ENCODE data around the gene GPHN.

GPHN gene

DNA sequence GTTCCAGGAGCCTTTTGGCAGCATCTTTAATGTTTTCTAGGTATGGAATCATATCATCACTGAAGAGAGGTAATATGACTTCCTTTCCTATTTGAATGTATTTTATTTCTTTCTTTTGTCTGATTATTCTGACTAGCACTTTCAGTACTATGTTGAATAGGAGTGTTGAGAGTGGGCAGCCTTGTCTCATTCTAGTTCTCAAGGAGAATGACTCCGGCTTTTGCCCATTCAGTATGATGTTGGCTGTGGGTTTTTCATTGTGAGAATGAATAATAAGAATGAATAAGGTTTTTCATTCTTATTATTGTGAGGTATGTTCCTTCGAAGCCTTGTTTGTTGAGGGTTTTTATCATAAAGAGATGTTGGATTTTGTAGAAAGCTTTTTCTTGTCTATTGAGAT is 98.9 kb downstream of the GPHN start:
- no peaks in the 10 kb centered on the region for H3K4me1 ChIP-seq (ENCODE audit: insufficient read depth, low read length)
- H3K27ac ChIP-seq (ENCODE audit: low read length), result no peak overlapping the region
- no peaks in the 10 kb centered on the region for H3K27me3 ChIP-seq (ENCODE audit: insufficient read depth, low read length)
- 0 out of 2 replicates have a peak, but pooled peaks cover 5% of the 10 kb centered on the region for H3K9me3 ChIP-seq (ENCODE audit: insufficient read depth, low read depth, low read length)
- H3K9ac ChIP-seq (ENCODE audit: low read depth, low read length), result no peak overlapping the region
- H3K36me3 ChIP-seq (ENCODE audit: insufficient read depth, low read depth, low read length), result no peaks in the 10 kb centered on the region
- H3K4me3 ChIP-seq (ENCODE audit: low read length), result no peak overlapping the region

DNA sequence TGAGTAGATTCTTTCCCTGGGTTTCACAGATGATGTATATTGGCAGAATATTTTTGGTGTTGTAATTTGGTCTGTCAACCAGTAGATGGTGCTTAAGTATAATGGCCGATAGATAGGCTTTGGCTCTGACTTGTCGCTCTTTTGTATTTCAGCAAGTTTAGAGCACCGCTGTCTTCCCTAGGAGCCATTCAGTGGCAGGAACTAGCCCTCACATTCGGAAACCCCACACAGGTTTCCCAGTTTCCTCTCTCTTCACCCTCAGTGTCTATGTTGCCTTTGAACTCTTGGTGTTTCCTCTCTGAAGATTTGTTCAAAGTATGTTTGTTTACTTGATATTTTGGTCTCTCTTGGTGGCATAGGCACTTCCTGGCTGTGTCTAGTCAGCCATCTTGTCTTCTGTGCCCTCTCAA is 102.2 kb downstream of the GPHN start:
- Histone ChIP-seq H3K27ac (ENCODE audit: low read length) (peak overlapping the region; percentile 52), H3K36me3 (ENCODE audit: insufficient read depth, low read depth, low read length) (no peaks in the 10 kb centered on the region), H3K27me3 (ENCODE audit: insufficient read depth, low read length) (no peaks in the 10 kb centered on the region), H3K9ac (ENCODE audit: low read depth, low read length) (no peak overlapping the region), H3K4me3 (ENCODE audit: low read length) (no peak overlapping the region), H3K4me1 (ENCODE audit: insufficient read depth, low read length) (no peaks in the 10 kb centered on the region), H3K9me3 (ENCODE audit: insufficient read depth, low read depth, low read length) (0 out of 2 replicates have a peak, but pooled peaks cover 5% of the 10 kb centered on the region)

DNA sequence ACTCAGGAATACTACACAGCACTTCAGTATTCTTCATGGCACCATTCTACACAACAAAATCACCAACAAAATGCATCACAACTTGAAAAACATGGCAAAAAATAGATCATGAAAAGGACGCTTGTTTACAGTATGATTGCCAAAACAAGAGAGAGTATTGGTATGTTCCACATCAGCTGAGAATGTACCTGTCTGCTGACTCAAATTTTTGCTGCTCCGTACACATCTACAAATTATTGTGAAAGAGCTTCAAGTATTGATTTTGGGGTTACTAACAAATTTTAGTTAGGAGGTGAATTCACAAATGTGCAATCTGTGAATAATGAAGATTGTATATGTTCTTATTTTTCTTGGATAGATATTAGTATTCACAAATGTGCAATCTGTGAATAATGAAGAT is 105.4 kb downstream of the GPHN start:
- no peak overlapping the region for H3K9ac ChIP-seq (ENCODE audit: low read depth, low read length)
- no peaks in the 10 kb centered on the region for H3K27me3 ChIP-seq (ENCODE audit: insufficient read depth, low read length)
- H3K9me3 ChIP-seq (ENCODE audit: insufficient read depth, low read depth, low read length), result peaks cover 18% of the 10 kb centered on the region; the same call in 1 of the 2 replicates
- no peaks in the 10 kb centered on the region for H3K4me1 ChIP-seq (ENCODE audit: insufficient read depth, low read length)
- no peak overlapping the region for H3K4me3 ChIP-seq (ENCODE audit: low read length)
- no peaks in the 10 kb centered on the region for H3K36me3 ChIP-seq (ENCODE audit: insufficient read depth, low read depth, low read length)
- H3K27ac ChIP-seq (ENCODE audit: low read length), result no peak overlapping the region

DNA sequence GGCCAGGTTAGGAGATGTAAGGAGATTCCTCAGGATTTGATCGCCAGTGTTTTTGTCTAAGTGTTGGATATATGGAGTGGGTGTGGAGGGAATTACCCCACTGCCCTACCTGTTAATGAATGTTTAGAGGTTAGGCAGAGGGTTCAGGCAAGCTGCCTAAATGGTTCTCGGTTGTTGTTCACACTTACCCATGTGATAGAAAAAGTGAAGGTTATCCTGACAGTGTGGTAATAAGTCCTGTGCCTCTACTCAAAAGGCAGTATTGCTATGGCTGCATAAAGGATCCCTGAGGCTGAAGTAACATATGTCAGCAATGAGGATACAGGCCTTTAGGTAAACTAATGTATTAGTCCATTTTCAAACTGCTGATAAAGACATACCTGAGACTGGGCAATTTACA is 112.0 kb downstream of the GPHN start:
- Histone ChIP-seq H3K9me3 (ENCODE audit: insufficient read depth, low read depth, low read length) (peaks cover 20% of the 10 kb centered on the region; the same call in 1 of the 2 replicates), H3K9ac (ENCODE audit: low read depth, low read length) (no peak overlapping the region), H3K36me3 (ENCODE audit: insufficient read depth, low read depth, low read length) (no peaks in the 10 kb centered on the region), H3K27me3 (ENCODE audit: insufficient read depth, low read length) (no peaks in the 10 kb centered on the region), H3K4me3 (ENCODE audit: low read length) (no peak overlapping the region), H3K4me1 (ENCODE audit: insufficient read depth, low read length) (no peaks in the 10 kb centered on the region), H3K27ac (ENCODE audit: low read length) (no peak overlapping the region)

DNA sequence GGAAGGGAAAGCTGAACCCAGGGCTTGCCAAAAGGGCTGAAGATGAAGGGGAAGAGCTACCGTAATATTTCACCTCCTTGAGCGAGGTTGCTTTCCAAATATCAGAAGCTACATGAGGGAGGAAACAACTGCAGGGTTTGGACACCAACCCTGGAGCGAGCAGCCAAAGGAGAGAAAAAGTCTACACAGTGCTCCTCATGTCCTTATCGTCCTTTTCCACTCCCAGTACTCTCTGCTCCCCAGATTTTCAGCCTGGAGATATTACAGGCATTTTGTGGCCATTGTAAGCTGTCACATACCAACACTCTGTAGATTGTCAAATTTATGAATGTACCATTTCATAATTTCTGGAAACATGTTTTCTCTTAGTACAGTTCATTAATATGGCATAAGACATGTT is 115.9 kb downstream of the GPHN start:
- no peaks in the 10 kb centered on the region for H3K36me3 ChIP-seq (ENCODE audit: insufficient read depth, low read depth, low read length)
- no peaks in the 10 kb centered on the region for H3K27me3 ChIP-seq (ENCODE audit: insufficient read depth, low read length)
- H3K4me1 ChIP-seq (ENCODE audit: insufficient read depth, low read length), result no peaks in the 10 kb centered on the region
- no peak overlapping the region for H3K9ac ChIP-seq (ENCODE audit: low read depth, low read length)
- no peak overlapping the region for H3K4me3 ChIP-seq (ENCODE audit: low read length)
- H3K9me3 ChIP-seq (ENCODE audit: insufficient read depth, low read depth, low read length), result peaks cover 5% of the 10 kb centered on the region; the same call in 1 of the 2 replicates
- H3K27ac ChIP-seq (ENCODE audit: low read length), result no peak overlapping the region

DNA sequence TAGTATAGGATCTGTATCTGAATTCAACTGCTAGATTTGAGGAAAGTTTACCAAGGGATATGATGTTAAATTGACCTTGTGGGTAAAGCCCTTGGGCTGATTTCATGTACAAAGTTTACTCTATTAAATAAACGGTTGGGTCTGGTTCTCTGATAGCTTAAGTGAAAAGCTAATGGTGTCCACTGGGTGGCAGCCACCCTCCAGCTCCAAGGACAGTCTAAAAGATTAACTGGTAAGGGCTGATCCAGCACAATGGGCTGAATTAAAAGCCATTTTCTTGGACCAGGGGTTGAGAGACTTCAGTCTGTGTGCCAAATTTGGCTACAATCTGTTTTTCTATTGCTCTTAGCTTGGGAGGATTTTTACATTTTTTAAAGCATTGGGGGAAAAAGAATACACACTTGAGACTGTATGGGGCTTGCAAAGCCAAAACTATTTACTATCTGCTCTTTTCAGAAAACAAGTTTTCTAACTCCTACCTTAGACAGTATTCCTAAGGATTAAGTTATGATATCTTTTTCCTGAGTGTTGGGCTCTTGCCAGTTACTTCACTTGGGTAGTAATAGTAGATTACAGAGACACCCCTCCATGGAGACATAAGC is 116.5 kb downstream of the GPHN start:
- H3K9ac ChIP-seq (ENCODE audit: low read depth, low read length), result no peak overlapping the region
- peaks cover 5% of the 10 kb centered on the region; the same call in 1 of the 2 replicates for H3K9me3 ChIP-seq (ENCODE audit: insufficient read depth, low read depth, low read length)
- H3K4me3 ChIP-seq (ENCODE audit: low read length), result no peak overlapping the region
- no peaks in the 10 kb centered on the region for H3K4me1 ChIP-seq (ENCODE audit: insufficient read depth, low read length)
- no peaks in the 10 kb centered on the region for H3K27me3 ChIP-seq (ENCODE audit: insufficient read depth, low read length)
- H3K27ac ChIP-seq (ENCODE audit: low read length), result no peak overlapping the region
- no peaks in the 10 kb centered on the region for H3K36me3 ChIP-seq (ENCODE audit: insufficient read depth, low read depth, low read length)

DNA sequence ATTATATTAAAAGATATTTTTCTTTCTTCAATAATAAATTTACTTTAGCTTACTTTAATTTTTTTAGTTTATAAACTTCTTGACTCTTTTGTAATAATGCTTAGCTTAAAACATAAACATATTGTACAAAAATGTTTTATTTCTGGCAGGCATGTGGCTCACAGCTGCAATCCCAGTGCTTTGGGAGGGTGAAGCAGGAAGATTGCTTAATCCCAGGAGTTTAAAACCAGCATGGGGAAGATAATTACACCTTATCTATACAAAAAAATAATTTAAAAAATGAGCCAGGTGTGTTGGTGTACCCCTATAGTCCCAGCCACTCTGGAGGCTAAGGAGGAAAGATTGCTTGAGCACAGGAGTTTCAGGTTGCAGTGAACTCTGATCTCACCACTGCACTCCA is 120.7 kb downstream of the GPHN start:
- Histone ChIP-seq H3K4me1 (ENCODE audit: insufficient read depth, low read length) (no peaks in the 10 kb centered on the region), H3K4me3 (ENCODE audit: low read length) (no peak overlapping the region), H3K9ac (ENCODE audit: low read depth, low read length) (no peak overlapping the region), H3K27me3 (ENCODE audit: insufficient read depth, low read length) (no peaks in the 10 kb centered on the region), H3K36me3 (ENCODE audit: insufficient read depth, low read depth, low read length) (no peaks in the 10 kb centered on the region), H3K27ac (ENCODE audit: low read length) (no peak overlapping the region), H3K9me3 (ENCODE audit: insufficient read depth, low read depth, low read length) (no peaks in the 10 kb centered on the region)

DNA sequence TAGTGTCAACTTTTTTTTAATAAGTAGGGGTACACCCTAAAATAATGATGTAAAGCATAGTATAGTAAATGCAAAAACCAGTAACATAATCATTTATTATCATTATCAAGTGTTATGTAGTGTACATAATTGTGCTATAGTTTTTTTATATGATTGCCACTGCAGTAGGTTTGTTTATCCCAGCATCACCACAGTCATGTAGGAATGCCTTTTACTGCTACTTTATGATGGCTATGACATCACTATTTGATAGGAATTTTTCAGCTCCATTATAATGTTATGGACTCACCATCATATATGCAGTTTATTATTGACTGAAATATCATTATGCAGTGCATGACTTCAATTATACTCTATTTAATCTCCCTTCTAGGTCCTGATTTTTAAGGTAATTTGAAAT is 121.6 kb downstream of the GPHN start:
- Histone ChIP-seq H3K9ac (ENCODE audit: low read depth, low read length) (no peak overlapping the region), H3K27ac (ENCODE audit: low read length) (no peak overlapping the region), H3K36me3 (ENCODE audit: insufficient read depth, low read depth, low read length) (no peaks in the 10 kb centered on the region), H3K4me3 (ENCODE audit: low read length) (no peak overlapping the region), H3K4me1 (ENCODE audit: insufficient read depth, low read length) (no peaks in the 10 kb centered on the region), H3K9me3 (ENCODE audit: insufficient read depth, low read depth, low read length) (no peaks in the 10 kb centered on the region), H3K27me3 (ENCODE audit: insufficient read depth, low read length) (no peaks in the 10 kb centered on the region)

DNA sequence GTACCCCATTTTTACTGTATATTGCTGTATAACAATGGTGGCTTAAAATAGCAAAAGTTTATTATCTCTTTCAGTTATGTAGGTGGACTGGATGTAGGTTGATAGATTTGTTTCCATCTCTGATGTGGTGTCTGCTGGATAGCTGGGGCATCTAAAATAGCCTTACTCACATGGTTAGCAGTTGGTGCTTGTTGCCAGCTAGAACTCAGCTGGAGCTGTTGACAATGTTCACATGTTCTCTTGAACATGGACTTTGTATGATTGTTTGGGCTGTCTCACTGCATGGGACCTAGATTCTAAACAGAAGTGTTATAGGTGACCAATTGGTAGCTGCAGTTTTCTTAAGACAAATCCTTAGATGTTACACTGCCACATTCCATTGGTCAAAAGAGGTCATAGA is 126.9 kb downstream of the GPHN start:
- H3K27me3 ChIP-seq (ENCODE audit: insufficient read depth, low read length), result no peaks in the 10 kb centered on the region
- H3K4me3 ChIP-seq (ENCODE audit: low read length), result no peak overlapping the region
- H3K9me3 ChIP-seq (ENCODE audit: insufficient read depth, low read depth, low read length), result no peaks in the 10 kb centered on the region
- no peak overlapping the region for H3K27ac ChIP-seq (ENCODE audit: low read length)
- H3K36me3 ChIP-seq (ENCODE audit: insufficient read depth, low read depth, low read length), result no peaks in the 10 kb centered on the region
- no peaks in the 10 kb centered on the region for H3K4me1 ChIP-seq (ENCODE audit: insufficient read depth, low read length)
- no peak overlapping the region for H3K9ac ChIP-seq (ENCODE audit: low read depth, low read length)

DNA sequence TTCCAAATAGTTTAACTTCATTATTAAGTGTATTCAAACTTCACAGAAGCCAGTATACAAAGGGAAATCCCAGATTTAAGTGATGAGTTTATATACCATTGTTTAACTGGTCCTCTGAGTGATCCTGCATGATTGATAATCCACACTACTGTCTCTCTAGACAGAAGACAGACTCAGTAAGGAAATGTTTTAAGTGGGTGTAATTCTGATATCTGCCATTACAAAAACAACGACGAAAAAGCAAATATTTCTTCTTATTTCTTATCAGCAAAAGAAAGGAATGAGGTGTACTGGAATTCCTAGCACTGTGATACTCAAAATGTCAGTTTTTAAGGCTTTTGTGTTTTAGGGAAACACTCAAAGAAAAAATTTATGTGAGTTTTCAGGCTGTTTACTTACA is 127.5 kb downstream of the GPHN start:
- H3K36me3 ChIP-seq (ENCODE audit: insufficient read depth, low read depth, low read length), result no peaks in the 10 kb centered on the region
- no peak overlapping the region for H3K9ac ChIP-seq (ENCODE audit: low read depth, low read length)
- no peaks in the 10 kb centered on the region for H3K4me1 ChIP-seq (ENCODE audit: insufficient read depth, low read length)
- H3K4me3 ChIP-seq (ENCODE audit: low read length), result no peak overlapping the region
- H3K27ac ChIP-seq (ENCODE audit: low read length), result no peak overlapping the region
- H3K9me3 ChIP-seq (ENCODE audit: insufficient read depth, low read depth, low read length), result no peaks in the 10 kb centered on the region
- H3K27me3 ChIP-seq (ENCODE audit: insufficient read depth, low read length), result no peaks in the 10 kb centered on the region

DNA sequence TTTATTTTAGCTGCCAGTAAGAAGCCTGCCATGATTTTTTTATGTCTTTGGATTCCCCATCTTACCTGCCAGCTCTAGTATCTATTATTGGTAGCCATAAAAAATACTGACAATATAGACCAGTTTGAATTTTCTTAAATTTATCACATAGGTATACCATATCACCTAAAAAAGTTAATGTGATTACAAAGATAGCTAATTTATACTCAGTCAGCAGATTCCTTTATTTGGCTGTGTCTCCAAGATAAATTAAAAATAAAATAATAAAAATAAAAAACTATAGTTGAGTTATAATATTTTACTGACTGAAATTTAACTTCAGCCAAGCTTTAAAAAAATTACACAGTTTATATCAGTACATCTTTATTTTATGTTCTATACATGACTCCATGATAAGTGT is 128.3 kb downstream of the GPHN start:
- H3K9me3 ChIP-seq (ENCODE audit: insufficient read depth, low read depth, low read length), result no peaks in the 10 kb centered on the region
- no peak overlapping the region for H3K9ac ChIP-seq (ENCODE audit: low read depth, low read length)

DNA sequence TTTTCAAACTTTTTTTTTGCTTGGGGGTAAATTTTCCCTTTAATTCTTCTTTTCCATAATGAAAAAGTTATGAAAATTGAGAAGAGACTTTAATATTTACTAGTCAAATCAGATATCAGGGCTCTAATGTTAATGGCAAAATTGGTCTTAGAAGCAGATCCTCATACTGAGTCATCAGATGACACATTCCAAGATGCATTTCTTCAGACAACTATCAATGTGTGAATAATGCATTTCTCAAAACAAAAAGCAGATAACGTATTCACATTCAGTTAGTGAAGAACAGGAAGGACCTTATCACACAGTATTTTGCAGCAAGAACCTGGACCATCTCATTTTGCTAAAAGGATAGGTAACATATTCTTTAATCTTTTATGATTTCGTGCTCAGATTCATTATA is 130.7 kb downstream of the GPHN start:
- Histone ChIP-seq H3K4me1 (ENCODE audit: insufficient read depth, low read length) (no peaks in the 10 kb centered on the region), H3K9ac (ENCODE audit: low read depth, low read length) (no peak overlapping the region), H3K27ac (ENCODE audit: low read length) (no peak overlapping the region), H3K9me3 (ENCODE audit: insufficient read depth, low read depth, low read length) (no peaks in the 10 kb centered on the region), H3K36me3 (ENCODE audit: insufficient read depth, low read depth, low read length) (no peaks in the 10 kb centered on the region), H3K27me3 (ENCODE audit: insufficient read depth, low read length) (no peaks in the 10 kb centered on the region), H3K4me3 (ENCODE audit: low read length) (no peak overlapping the region)

More for the DNA sequence above, 128.3 kb downstream of the GPHN start:
- Histone ChIP-seq H3K4me1 (ENCODE audit: insufficient read depth, low read length) (no peaks in the 10 kb centered on the region), H3K36me3 (ENCODE audit: insufficient read depth, low read depth, low read length) (no peaks in the 10 kb centered on the region), H3K4me3 (ENCODE audit: low read length) (no peak overlapping the region), H3K27me3 (ENCODE audit: insufficient read depth, low read length) (no peaks in the 10 kb centered on the region), H3K27ac (ENCODE audit: low read length) (no peak overlapping the region)
